Stimulated activated naive CD8-positive, alpha-beta T cell treated with anti-CD3 and anti-CD28 coated beads, Interleukin-15, Interleukin-2, amounts not matched to agents 100 ng/mL and 50 ng/mL, for 24 hours (primary cell): ENCODE data around the gene ZNF808.
"Not testable (repeated sequence)": the region's sequence is repeated elsewhere in the genome, so short reads cannot be mapped to it uniquely, and the experiment has no call there.

ENCODE experiments used
- H3K27ac Mint-ChIP-seq: one replicate; pipeline ENCODE4 v1.8.0; 2021; ENCODE audit warnings: mild to moderate bottlenecking, mixed read lengths
- H3K27me3 Mint-ChIP-seq: one replicate; pipeline ENCODE4 v1.8.0; 2021; ENCODE audit warnings: mixed read lengths
- H3K36me3 Mint-ChIP-seq: one replicate; pipeline ENCODE4 v1.8.0; 2021; ENCODE audit warnings: low read depth, mixed read lengths
- H3K4me1 Mint-ChIP-seq: one replicate; pipeline ENCODE4 v1.8.0; 2021; ENCODE audit warnings: low read depth, mixed read lengths
- H3K4me3 Mint-ChIP-seq: one replicate; pipeline ENCODE4 v1.8.0; 2021; ENCODE audit warnings: mild to moderate bottlenecking, mixed read lengths
- H3K9me3 Mint-ChIP-seq: one replicate; pipeline ENCODE4 v1.8.0; 2021; ENCODE audit warnings: mixed read lengths

The ZNF808 gene

GRCh38 chr19:52527134-52527955, at the start of gene ZNF808:
Gene ZNF808, plus strand, starts transcription at chr19:52527668. Its CDS starts 15,617 bp downstream, at chr19:52543285.
- Mint-ChIP-seq H3K9me3 (peaks cover 1% of the 10 kb centered on the region), H3K27ac (peak within 1 kb of the TSS; percentile 95), H3K4me1 (peaks cover 22% of the 10 kb centered on the region), H3K27me3 (no peaks in the 10 kb centered on the region), H3K4me3 (peak within 1 kb of the TSS; percentile 95), H3K36me3 (peaks cover 23% of the 10 kb centered on the region)

- H3K4me1 Mint-ChIP-seq, H3K27ac Mint-ChIP-seq, H3K4me3 Mint-ChIP-seq: not testable (repeated sequence)
- Mint-ChIP-seq H3K27me3 (peaks cover 18% of the 10 kb centered on the region), H3K36me3 (peaks cover 30% of the 10 kb centered on the region), H3K9me3 (peaks cover 32% of the 10 kb centered on the region)
Measured at GRCh38 chr19:52484111-52484743, 43.2 kb upstream of the ZNF808 start.

GRCh38 chr19:52485064-52485463, 42.4 kb upstream of the ZNF808 start:
- peaks cover 28% of the 10 kb centered on the region for H3K36me3 Mint-ChIP-seq
- H3K4me1 Mint-ChIP-seq, H3K27ac Mint-ChIP-seq, H3K4me3 Mint-ChIP-seq: not testable (repeated sequence)
- peaks cover 18% of the 10 kb centered on the region for H3K27me3 Mint-ChIP-seq
- H3K9me3 Mint-ChIP-seq, result peaks cover 33% of the 10 kb centered on the region

- peaks cover 18% of the 10 kb centered on the region for H3K27me3 Mint-ChIP-seq
- H3K4me3 Mint-ChIP-seq, H3K4me1 Mint-ChIP-seq, H3K27ac Mint-ChIP-seq: not testable (repeated sequence)
- peaks cover 35% of the 10 kb centered on the region for H3K9me3 Mint-ChIP-seq
- peaks cover 25% of the 10 kb centered on the region for H3K36me3 Mint-ChIP-seq
Measured at GRCh38 chr19:52485561-52486240, 41.8 kb upstream of the ZNF808 start.

GRCh38 chr19:52492201-52492993, 35.1 kb upstream of the ZNF808 start:
- H3K27ac Mint-ChIP-seq, result no peak overlapping the region
- H3K9me3 Mint-ChIP-seq, result peaks cover 32% of the 10 kb centered on the region
- no peaks in the 10 kb centered on the region for H3K4me1 Mint-ChIP-seq
- H3K36me3 Mint-ChIP-seq, result peaks cover 28% of the 10 kb centered on the region
- no peaks in the 10 kb centered on the region for H3K27me3 Mint-ChIP-seq
- no peak overlapping the region for H3K4me3 Mint-ChIP-seq

GRCh38 chr19:52492994-52493470, 34.4 kb upstream of the ZNF808 start:
- Mint-ChIP-seq H3K9me3 (peaks cover 35% of the 10 kb centered on the region), H3K27me3 (no peaks in the 10 kb centered on the region), H3K27ac (no peak overlapping the region), H3K36me3 (peaks cover 34% of the 10 kb centered on the region), H3K4me3 (no peak overlapping the region), H3K4me1 (no peaks in the 10 kb centered on the region)

- H3K9me3 Mint-ChIP-seq, result peaks cover 31% of the 10 kb centered on the region
- H3K36me3 Mint-ChIP-seq, result peaks cover 41% of the 10 kb centered on the region
- H3K4me3 Mint-ChIP-seq, result no peak overlapping the region
- H3K4me1 Mint-ChIP-seq, result no peaks in the 10 kb centered on the region
- no peaks in the 10 kb centered on the region for H3K27me3 Mint-ChIP-seq
- H3K27ac Mint-ChIP-seq, result no peak overlapping the region
Measured at GRCh38 chr19:52494518-52494917, 33.0 kb upstream of the ZNF808 start.

GRCh38 chr19:52498571-52498970, 28.9 kb upstream of the ZNF808 start:
- no peaks in the 10 kb centered on the region for H3K4me1 Mint-ChIP-seq
- H3K27ac Mint-ChIP-seq, result no peak overlapping the region
- peaks cover 59% of the 10 kb centered on the region for H3K36me3 Mint-ChIP-seq
- H3K4me3 Mint-ChIP-seq, result no peak overlapping the region
- H3K27me3 Mint-ChIP-seq, result no peaks in the 10 kb centered on the region
- H3K9me3 Mint-ChIP-seq, result peaks cover 28% of the 10 kb centered on the region

- peaks cover 22% of the 10 kb centered on the region for H3K9me3 Mint-ChIP-seq
Measured at GRCh38 chr19:52500474-52500873, 27.0 kb upstream of the ZNF808 start.

GRCh38 chr19:52500991-52501390, 26.5 kb upstream of the ZNF808 start:
- Mint-ChIP-seq H3K36me3 (peaks cover 56% of the 10 kb centered on the region), H3K9me3 (peaks cover 22% of the 10 kb centered on the region)
- not testable (repeated sequence) for H3K27me3 Mint-ChIP-seq, H3K27ac Mint-ChIP-seq, H3K4me1 Mint-ChIP-seq, H3K4me3 Mint-ChIP-seq

More at GRCh38 chr19:52500474-52500873, 27.0 kb upstream of the ZNF808 start:
- not testable (repeated sequence) for H3K4me3 Mint-ChIP-seq, H3K4me1 Mint-ChIP-seq, H3K27me3 Mint-ChIP-seq, H3K27ac Mint-ChIP-seq
- H3K36me3 Mint-ChIP-seq, result peaks cover 57% of the 10 kb centered on the region

- H3K9me3 Mint-ChIP-seq, result peaks cover 33% of the 10 kb centered on the region
- H3K27ac Mint-ChIP-seq, result no peak overlapping the region
- peaks cover 61% of the 10 kb centered on the region for H3K36me3 Mint-ChIP-seq
- no peaks in the 10 kb centered on the region for H3K27me3 Mint-ChIP-seq
- no peaks in the 10 kb centered on the region for H3K4me1 Mint-ChIP-seq
- no peak overlapping the region for H3K4me3 Mint-ChIP-seq
Measured at GRCh38 chr19:52507266-52507665, 20.2 kb upstream of the ZNF808 start.

- Mint-ChIP-seq H3K4me1 (no peaks in the 10 kb centered on the region), H3K27me3 (peaks cover 6% of the 10 kb centered on the region), H3K27ac (no peak overlapping the region), H3K4me3 (no peak overlapping the region), H3K36me3 (peaks cover 33% of the 10 kb centered on the region), H3K9me3 (peaks cover 53% of the 10 kb centered on the region)
Measured at GRCh38 chr19:52516191-52516590, 11.3 kb upstream of the ZNF808 start.

- H3K36me3 Mint-ChIP-seq, result peaks cover 20% of the 10 kb centered on the region
- H3K27ac Mint-ChIP-seq, result no peak overlapping the region
- H3K4me3 Mint-ChIP-seq, result no peak overlapping the region
- H3K4me1 Mint-ChIP-seq, result no peaks in the 10 kb centered on the region
- peaks cover 43% of the 10 kb centered on the region for H3K9me3 Mint-ChIP-seq
- peaks cover 6% of the 10 kb centered on the region for H3K27me3 Mint-ChIP-seq
Measured at GRCh38 chr19:52518646-52519045, 8.8 kb upstream of the ZNF808 start.

GRCh38 chr19:52519175-52519574, 8.3 kb upstream of the ZNF808 start:
- not testable (repeated sequence) for H3K27ac Mint-ChIP-seq, H3K4me1 Mint-ChIP-seq, H3K4me3 Mint-ChIP-seq, H3K27me3 Mint-ChIP-seq
- H3K36me3 Mint-ChIP-seq, result peaks cover 15% of the 10 kb centered on the region
- peaks cover 40% of the 10 kb centered on the region for H3K9me3 Mint-ChIP-seq
